ACC112 (cell line): ENCODE data around the gene ONECUT3.
"Not testable (repeated sequence)": the region's sequence is repeated elsewhere in the genome, so short reads cannot be mapped to it uniquely, and the experiment has no call there.

Source experiments
- H2AFZ ChIP-seq: fragments of 200-600 bp; sonication (generic); one replicate; pipeline ENCODE4 v1.6.0; 2017; ENCODE audit warnings: antibody characterized with exemption, low read length; ENCODE audit not compliant: unreplicated experiment
- H3K27ac ChIP-seq: fragments of 200-600 bp; sonication (generic); 2 replicates; pipeline ENCODE4 v1.5.1; 2014; ENCODE audit warnings: low read depth, mild to moderate bottlenecking, antibody characterized with exemption, low read length, moderate library complexity
- H3K27me3 ChIP-seq: fragments of 200-600 bp; sonication (generic); 2 replicates; pipeline ENCODE4 v1.6.1; 2014; ENCODE audit warnings: mild to moderate bottlenecking, antibody characterized with exemption, low read length, moderate library complexity, mixed read lengths; ENCODE audit not compliant: insufficient read depth
- H3K36me3 ChIP-seq: fragments of 200-600 bp; sonication (generic); 2 replicates; pipeline ENCODE4 v1.6.1; 2016; ENCODE audit warnings: mild to moderate bottlenecking, antibody characterized with exemption, low read length, moderate library complexity, mixed read lengths; ENCODE audit not compliant: insufficient read depth
- H3K4me1 ChIP-seq: fragments of 200-600 bp; sonication (generic); one replicate; pipeline ENCODE4 v1.6.1; 2016; ENCODE audit warnings: low read length, mixed read lengths; ENCODE audit not compliant: insufficient read depth, unreplicated experiment, control insufficient read depth
- H3K4me3 ChIP-seq: fragments of 200-600 bp; sonication (generic); 2 replicates; pipeline ENCODE4 v1.5.1; 2014; ENCODE audit warnings: mild to moderate bottlenecking, low read depth, low read length
- H3K79me2 ChIP-seq: fragments of 200-600 bp; sonication (generic); one replicate; pipeline ENCODE4 v1.6.0; 2016; ENCODE audit warnings: low read length; ENCODE audit not compliant: control insufficient read depth, unreplicated experiment, insufficient read depth

The ONECUT3 gene

GRCh38 chr19:1752757-1753728 is at the start of gene ONECUT3:
TSS of gene ONECUT3 (plus strand) at chr19:1753506. CDS start at chr19:1753663, 157 bp downstream.
- H3K79me2 ChIP-seq: no peaks in the 10 kb centered on the region
- H2AFZ ChIP-seq: no peak within 1 kb of the TSS
- H3K4me3 ChIP-seq: no peak within 1 kb of the TSS
- H3K27ac ChIP-seq: no peak within 1 kb of the TSS
- peaks cover 1% of the 10 kb centered on the region for H3K4me1 ChIP-seq
- peaks cover 86% of the 10 kb centered on the region for H3K27me3 ChIP-seq
- H3K36me3 ChIP-seq: no peaks in the 10 kb centered on the region

- no peaks in the 10 kb centered on the region for H3K79me2 ChIP-seq
- H3K4me3 ChIP-seq: no peak overlapping the region
- no peaks in the 10 kb centered on the region for H3K36me3 ChIP-seq
- H3K27me3 ChIP-seq: peaks cover 21% of the 10 kb centered on the region
- H3K4me1 ChIP-seq: no peaks in the 10 kb centered on the region
- no peak overlapping the region for H2AFZ ChIP-seq
- H3K27ac ChIP-seq: no peak overlapping the region
These were observed 49.0 kb upstream of the ONECUT3 start for GRCh38 chr19:1704339-1704738.

DNA sequence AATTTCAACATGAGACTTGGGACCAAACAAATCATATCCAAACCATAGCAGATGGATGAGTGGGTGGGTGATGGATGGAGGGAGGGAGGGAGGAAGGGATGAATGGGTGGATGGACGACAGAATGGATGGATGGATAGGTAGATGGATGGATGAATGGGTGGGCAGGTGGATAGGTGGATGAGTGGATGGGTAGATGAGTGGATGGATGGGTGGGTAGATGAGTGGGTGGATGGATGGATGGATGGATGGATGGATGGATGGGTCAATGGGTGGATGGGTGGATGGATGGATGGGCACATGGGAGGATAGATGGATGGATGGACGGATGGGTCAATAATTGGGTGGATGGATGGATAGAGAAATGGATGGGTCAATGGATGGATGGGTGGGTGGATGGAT is 47.9 kb upstream of the ONECUT3 start:
- no peak overlapping the region for H2AFZ ChIP-seq

GRCh38 chr19:1706646-1707045 is 46.7 kb upstream of the ONECUT3 start:
- H3K36me3 ChIP-seq, H2AFZ ChIP-seq, H3K27me3 ChIP-seq, H3K79me2 ChIP-seq, H3K4me3 ChIP-seq, H3K4me1 ChIP-seq, H3K27ac ChIP-seq: not testable (repeated sequence)

More for the DNA sequence above, 47.9 kb upstream of the ONECUT3 start:
- no peaks in the 10 kb centered on the region for H3K36me3 ChIP-seq
- no peaks in the 10 kb centered on the region for H3K79me2 ChIP-seq
- H3K27ac ChIP-seq: no peak overlapping the region
- no peaks in the 10 kb centered on the region for H3K4me1 ChIP-seq
- H3K4me3 ChIP-seq: no peak overlapping the region
- H3K27me3 ChIP-seq: peaks cover 13% of the 10 kb centered on the region

- Histone ChIP-seq H3K27me3 (no peaks in the 10 kb centered on the region), H3K79me2 (no peaks in the 10 kb centered on the region), H3K36me3 (no peaks in the 10 kb centered on the region)
These were observed 46.1 kb upstream of the ONECUT3 start for GRCh38 chr19:1707240-1707639.

DNA sequence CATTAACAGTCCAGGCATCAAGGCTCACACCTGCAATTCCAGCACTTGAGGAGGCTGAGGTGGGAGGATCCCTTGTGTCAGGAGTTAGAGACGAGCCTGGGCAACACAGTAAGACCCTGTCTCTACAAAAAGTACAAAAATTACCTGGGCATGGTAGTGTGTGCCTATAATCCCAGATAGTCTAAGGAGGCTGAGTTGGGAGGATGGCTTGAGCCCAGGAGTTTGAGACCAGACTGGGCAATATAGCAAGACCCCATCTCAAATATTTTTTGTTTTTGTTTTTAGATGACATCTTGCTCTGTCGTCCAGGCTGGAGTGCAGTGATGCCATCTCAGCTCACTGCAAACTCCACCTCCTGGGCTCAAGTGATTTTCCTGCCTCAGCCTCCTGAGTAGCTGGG is 40.1 kb upstream of the ONECUT3 start:
- Histone ChIP-seq H3K79me2 (no peaks in the 10 kb centered on the region), H3K27ac (no peak overlapping the region), H3K36me3 (no peaks in the 10 kb centered on the region), H3K4me3 (no peak overlapping the region), H3K4me1 (no peaks in the 10 kb centered on the region), H2AFZ (no peak overlapping the region), H3K27me3 (peaks cover 17% of the 10 kb centered on the region)

More at GRCh38 chr19:1707240-1707639, 46.1 kb upstream of the ONECUT3 start:
- Histone ChIP-seq H3K27ac (no peak overlapping the region), H3K4me3 (no peak overlapping the region), H3K4me1 (no peaks in the 10 kb centered on the region), H2AFZ (no peak overlapping the region)

GRCh38 chr19:1715540-1715939 is 37.8 kb upstream of the ONECUT3 start:
- Histone ChIP-seq H3K4me3 (no peak overlapping the region), H2AFZ (no peak overlapping the region), H3K4me1 (no peaks in the 10 kb centered on the region), H3K79me2 (no peaks in the 10 kb centered on the region), H3K27me3 (peaks cover 32% of the 10 kb centered on the region), H3K36me3 (no peaks in the 10 kb centered on the region), H3K27ac (no peak overlapping the region)

DNA sequence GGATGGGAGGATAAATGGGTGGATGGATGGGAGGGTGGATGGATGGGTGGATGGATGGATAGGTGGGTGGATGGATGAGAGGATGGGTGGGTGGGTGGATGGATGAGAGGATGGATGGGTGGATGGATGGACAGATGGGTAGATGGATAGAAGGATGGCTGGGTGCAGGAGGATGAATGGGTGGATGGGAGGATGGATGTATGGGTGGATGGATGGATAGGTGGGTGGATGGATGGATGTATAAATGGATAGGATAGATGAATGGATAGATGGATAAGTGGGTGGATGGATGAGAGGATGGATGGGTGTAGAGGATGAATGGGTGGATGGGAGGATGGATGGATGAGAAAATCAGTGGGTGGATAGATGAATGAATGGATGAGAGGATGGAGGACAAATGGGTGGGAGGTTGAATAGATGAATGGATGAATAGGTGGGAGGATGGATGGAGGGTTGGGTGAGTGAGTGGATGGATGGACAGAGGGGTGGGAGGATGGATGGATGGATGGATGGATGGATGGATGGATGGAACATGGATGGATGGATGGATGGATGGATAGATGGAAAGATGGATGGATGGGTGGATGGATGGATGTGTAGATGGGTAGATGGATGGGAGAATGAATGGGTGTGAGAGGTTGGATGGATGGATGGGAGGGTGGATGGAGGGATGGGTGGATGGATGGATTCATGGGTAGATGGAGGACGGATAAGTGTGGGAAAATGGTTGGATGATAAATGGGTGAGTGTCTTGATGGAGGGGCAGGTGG is 35.9 kb upstream of the ONECUT3 start:
- no peaks in the 10 kb centered on the region for H3K36me3 ChIP-seq
- H2AFZ ChIP-seq: no peak overlapping the region
- no peak overlapping the region for H3K4me3 ChIP-seq
- no peaks in the 10 kb centered on the region for H3K79me2 ChIP-seq
- peaks cover 33% of the 10 kb centered on the region for H3K27me3 ChIP-seq
- H3K27ac ChIP-seq: no peak overlapping the region
- H3K4me1 ChIP-seq: no peaks in the 10 kb centered on the region

DNA sequence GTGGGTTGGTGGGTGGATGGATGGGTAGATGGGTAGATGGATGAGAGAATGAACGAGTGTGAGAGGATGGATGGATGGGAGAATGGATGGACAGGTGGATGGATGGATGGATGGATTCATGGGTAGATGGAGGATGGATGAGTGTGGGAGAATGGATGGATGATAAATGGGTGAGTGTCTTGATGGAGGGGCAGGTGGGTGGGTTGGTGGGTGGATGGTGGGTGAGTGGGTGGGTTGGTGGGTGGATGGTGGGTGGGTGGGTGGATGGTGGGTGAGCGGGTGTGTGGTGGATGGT is 35.4 kb upstream of the ONECUT3 start:
- Histone ChIP-seq H3K79me2 (no peaks in the 10 kb centered on the region), H3K36me3 (no peaks in the 10 kb centered on the region), H3K27me3 (peaks cover 33% of the 10 kb centered on the region), H3K27ac (no peak overlapping the region), H3K4me3 (no peak overlapping the region), H3K4me1 (no peaks in the 10 kb centered on the region), H2AFZ (no peak overlapping the region)

DNA sequence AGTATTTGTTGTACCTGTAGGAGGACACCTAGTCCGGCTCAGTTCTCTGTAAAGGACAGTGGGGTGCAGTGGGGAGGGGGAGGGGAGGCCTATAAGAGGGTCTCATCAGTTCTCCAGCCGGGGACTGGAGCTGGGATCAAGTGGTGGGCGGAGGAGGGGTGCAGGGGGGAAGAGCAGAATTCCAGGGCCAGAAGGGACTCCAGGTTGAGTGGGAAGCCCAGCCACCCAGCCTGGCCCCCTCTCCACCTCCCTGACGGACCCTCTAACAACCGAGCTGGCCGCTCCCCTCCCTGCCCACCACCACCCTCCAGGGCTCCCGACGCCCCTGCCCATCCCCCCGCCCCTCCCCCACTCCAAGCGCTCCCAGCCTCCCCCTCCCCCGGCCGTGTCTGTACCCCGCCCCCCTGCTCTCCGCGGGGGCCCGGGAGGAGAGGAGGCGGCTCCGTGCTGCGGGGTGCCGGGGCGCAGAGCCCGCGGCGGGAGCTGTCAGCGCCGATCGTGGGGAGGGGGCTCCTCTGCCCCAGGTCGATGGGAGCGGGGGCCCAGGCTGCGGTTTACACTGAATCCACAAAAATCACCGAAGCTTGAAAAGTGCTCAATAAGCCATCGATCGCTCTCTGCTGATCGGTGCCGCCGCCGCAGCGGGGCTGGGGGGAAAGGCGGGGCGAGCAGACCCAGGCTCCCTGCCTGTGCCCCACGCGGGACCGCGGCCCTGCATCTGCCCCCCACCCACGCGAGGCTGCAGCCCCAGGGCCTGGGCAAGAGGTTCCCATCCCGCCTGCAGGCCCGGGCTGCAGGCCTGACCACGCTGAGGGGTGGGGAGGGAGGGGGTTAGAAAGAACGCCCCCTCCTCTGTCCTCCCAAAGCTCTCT is 34.6 kb upstream of the ONECUT3 start:
- H3K27me3 ChIP-seq: peaks cover 33% of the 10 kb centered on the region
- H3K4me3 ChIP-seq: no peak overlapping the region

More for the DNA sequence above, 34.6 kb upstream of the ONECUT3 start:
- Histone ChIP-seq H3K79me2 (no peaks in the 10 kb centered on the region), H3K36me3 (no peaks in the 10 kb centered on the region), H2AFZ (no peak overlapping the region), H3K4me1 (no peaks in the 10 kb centered on the region), H3K27ac (no peak overlapping the region)
